NAMALWA (cell line): Measurements from ENCODE around the gene MGAT5.

ENCODE experiments used
- DNase-seq: peaks from one replicate; pipeline ENCODE4 v3.0.0-alpha.2; 2015; ENCODE audit warnings: low spot score

The MGAT5 gene

DNA sequence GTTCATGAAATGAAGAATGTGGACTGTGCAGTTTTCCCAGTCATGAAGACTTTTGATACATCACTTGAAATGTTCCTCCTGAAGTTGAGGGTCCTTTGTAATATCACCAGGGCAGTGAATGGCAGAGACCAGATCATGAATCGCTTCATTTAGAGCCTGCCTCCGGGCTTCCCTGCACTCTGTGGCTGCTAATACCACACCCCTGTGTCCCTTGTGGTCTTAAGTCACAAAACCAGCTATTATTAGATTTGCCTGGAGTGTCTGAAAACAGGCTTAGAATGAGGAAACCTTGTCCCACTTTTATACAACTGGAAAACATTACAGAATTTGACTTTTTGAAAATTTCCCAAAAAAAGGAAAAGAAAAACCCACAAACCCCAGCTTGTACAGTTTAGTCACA, 147.9 kb downstream of the MGAT5 start:
- DNase-seq: no peak

DNA sequence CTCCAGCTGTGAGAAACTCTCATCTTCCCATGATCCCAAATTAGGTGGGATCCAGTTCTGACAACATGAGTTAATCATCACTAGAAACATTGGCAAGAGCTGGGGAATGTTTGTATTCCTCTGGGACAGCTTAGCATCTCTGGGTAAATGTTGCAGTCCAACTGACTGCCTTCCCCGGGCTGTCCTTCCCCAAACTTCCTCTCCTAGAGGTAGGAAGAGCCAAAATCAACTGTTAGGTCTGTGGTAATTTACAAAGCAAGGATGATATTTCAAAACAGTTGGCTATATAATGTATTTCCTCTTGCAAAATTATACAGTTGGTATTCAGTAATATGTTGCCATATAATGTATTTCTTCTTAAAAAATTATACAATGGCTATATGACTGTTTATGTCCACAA, 148.5 kb downstream of the MGAT5 start:
- DNase-seq: no peak

DNA sequence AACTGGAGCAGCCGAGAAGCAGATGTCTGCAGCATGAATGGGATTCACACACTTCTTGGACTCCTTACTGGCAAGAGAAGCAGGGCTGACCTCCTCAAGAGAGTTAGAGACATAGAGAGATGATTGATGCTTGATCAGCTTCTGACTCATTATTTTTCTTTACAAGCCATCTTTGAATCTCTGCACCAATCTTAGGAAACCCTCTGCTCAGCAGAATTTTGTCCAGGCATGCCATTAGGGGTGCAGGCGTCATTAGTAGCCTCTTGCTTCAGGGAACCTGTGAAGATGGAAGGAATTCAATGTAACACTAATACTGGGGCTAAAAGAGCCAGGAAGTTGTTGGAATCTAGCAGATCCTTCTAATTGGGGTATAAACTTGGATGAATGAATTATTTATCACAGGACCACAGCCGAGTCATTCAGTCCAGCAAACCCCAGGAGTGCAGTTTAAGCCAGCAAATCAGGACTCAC, 151.8 kb downstream of the MGAT5 start:
- no peak for DNase-seq

DNA sequence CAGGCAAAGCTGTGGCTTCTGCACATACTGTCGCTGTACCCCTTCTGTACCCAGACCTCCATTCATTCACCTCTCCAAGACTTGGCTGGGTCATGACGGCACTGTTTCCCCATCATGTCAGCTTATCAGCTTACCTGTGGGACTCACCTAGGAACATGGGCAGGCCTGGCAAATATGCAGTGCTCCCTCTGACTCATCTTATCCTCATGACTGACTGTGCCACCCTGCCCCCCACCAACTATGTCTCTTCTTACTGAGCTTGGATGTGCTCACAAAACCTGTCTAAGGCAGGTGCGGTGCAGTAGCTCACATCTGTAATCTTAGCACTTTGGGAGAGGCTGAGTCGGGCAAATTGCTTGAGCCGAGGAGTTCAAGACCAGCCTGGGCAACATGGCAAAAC, 152.4 kb downstream of the MGAT5 start:
- DNase-seq: no peak

DNA sequence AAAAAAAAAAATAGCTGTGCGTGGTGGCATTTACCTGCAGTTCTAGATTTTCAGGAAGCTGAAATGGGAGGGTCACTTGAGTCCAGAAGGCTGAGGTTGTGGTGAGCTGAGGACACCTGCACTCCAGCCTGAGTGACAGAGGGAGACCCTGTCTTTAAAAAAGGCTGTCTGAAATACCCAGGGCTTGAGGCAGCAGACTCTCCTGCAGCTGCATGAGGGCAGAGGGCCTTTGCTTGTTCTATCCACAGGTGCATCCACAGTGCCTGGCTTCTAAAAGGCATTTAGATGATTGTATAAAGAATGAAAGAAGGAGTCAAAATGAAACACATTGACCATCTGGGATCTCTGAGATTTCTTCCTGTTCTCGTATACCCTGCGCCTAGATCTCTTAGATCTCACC, 152.9 kb downstream of the MGAT5 start:
- peak; percentile 24 for DNase-seq

DNA sequence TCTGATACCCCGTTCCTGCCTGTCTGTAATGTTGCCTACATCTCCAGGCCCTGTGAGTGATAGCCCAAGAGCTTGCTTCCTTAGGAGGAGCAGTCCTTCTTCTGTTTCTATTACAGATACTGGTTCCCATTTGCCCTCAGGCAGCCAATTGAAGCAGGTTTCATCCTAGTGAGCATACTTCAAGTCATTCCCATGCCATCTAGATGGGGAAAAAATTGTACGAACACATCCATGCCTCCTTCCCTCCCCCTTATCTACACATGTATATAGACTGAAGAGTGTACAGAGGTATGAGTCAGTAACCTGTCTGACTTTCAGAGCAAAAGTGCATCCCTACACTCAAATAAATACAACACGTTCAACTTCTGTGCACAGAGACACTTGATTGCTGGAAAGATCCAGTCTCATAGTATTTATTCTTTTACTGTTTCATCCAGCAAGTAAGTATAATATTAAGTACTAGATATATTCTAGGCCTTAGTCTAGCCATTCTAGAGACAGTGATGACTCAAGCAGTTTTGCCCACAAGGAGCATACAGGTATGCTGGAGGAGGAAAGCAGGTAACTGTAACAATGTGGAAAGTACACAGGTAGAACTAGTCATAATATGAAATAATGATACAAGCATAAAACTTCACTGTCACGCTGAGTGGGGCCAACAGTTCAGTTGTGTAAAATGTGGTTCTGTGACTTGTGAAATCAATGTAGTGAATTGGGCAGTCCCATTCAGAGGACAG, 153.4 kb downstream of the MGAT5 start:
- DNase-seq: no peak

DNA sequence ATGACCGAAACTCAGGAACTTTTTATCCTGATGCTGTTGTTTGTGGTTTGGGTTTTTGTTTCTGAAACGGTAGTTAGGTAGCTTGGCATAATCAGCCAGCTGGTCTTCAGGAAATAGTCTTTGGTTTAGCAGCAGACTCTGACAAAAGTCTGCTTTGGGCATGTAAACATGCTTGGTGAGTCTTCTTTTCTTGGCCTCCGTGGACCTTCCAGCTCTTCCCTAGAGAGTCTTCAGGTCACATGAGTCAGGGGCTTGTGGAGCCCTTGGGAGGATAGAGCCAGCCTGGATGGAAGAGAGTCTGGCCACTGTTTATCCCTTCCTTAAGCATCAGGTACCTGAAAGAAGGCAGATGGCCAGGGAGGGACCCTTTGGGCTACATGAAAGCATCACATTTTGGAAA, 154.5 kb downstream of the MGAT5 start:
- DNase-seq: peak; percentile 10

DNA sequence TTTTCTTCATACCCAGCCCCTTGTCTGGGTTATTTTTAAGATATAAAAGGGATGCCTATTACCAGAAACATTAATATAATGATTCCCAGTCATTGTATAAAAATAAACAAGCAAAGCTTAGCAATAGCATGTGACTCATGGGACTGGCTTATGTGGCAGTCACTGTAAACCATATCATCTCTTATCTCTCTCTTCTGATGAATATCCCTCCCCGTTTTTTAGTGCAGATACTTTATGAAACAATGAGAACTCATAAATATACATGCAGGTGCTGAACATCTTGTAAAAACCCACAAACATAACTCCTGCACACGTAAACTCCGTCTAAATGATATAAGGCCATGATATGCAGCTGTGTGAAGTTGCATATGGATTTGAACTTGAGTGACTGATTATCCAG, 154.9 kb downstream of the MGAT5 start:
- no peak for DNase-seq

DNA sequence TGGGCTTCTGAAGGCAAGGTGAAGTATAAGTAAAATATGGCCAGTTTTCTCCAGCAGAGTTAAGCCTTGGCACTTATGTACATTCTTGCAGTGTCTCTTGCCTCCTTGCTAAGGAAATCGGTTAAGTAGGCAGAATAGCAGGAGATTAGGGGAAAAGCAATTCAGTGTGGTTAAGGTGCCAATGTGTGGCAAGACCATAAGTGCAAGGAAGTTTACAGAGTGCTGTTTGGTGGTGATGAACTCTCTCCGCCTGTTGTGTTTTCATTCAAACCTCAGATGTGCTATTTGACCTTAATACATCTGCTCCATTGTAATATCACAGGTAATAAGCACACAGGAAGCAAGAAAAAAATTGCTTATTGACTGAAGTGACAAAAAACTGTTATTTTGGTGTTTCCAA, 156.1 kb downstream of the MGAT5 start:
- no peak for DNase-seq

DNA sequence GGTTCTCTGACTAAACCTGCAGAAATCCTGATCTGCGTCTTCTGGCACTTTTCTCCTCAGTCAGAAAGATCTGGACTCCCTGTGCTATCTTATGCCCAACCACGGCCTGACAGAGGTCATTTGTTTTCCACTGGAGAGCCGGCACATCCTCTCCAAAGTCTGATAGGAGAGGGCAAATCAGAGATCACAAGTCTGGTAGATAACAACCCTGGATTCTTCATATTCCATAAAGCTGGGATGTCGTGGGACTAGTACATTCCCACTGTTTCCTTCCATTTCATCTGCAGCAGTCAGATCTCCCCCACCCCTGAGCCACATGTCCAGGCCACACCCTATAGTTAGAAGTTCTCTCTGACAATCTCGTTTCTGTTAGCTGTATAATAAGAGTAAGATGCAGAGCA, 157.0 kb downstream of the MGAT5 start:
- no peak for DNase-seq

DNA sequence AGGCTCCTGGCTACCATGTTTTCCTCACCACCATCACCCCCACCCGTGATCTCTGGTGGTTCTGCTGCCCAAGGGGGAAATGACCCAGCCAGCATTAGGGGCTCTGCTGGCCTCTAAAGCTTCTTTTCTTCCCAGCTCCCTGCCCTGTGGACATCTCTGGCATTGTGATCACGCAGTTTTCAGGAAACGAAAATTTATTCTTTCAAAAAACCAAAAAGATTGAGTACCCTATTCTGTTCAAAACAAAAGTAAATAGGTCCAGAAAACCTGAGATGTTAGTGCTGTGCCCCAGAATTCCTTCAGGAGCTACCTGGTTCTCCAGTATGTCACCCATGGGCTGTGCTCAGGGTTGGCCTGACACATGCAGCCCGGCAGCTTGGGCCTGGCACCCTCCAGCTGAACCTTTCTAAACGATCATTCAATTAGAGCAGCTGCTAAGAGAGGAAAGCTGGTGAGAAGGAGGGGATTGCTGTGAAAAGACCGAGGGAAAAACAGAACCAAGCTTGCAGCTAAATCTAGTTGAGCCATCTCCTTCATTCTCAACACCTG, 157.5 kb downstream of the MGAT5 start:
- no peak for DNase-seq

DNA sequence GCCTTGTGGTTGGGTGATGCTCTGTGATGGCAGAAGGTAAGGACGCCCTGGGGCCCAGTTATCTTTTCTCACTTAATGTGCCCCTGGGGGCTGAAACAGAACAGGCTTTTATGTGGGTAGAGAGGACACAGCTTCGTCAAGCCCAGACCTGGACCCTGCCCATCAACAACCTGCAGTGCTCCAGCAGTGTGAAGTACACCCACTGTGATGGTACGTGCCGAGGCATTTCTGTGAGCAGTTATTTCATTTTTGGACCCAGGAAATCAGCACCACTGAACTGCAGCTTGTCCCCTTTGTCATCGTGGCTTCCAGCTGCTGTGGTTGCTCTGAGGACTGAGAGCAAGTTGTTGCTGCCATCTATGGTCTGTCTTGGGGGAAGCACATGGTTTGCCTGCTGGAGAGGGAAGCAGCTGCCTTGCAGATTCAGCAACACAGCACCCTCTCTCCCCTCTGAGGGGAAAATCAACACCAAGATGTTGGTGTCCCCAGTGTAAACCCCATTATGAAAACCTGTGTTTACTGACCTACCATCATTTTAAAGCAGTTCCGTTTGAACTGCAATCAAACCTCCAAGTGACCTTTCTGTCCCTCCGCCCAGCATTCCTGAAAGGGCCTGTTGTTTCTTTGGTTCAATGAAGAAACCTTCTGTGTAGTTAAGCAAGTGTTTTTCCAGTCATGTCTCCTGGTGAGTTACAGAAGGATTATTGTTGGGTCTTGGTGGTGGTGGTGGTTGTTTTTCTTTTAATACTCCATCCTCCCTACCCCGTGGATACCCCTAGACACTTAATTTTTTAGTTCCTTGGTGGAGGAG, 158.2 kb downstream of the MGAT5 start:
- peak; percentile 95 for DNase-seq

DNA sequence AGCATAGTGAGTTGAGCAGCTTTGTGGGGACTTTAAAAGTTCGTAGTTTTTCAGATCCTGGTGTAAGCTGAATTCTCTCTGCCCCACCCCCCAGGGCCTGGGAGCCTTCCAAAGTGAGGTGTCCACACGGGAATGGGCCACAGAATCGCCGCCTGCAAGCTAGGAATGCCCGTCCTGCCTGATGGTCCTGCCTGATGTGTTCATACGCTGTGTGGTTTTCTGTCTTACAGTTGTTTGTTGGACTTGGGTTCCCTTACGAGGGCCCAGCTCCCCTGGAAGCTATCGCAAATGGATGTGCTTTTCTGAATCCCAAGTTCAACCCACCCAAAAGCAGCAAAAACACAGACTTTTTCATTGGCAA, 158.7 kb downstream of the MGAT5 start:
- DNase-seq: no peak

DNA sequence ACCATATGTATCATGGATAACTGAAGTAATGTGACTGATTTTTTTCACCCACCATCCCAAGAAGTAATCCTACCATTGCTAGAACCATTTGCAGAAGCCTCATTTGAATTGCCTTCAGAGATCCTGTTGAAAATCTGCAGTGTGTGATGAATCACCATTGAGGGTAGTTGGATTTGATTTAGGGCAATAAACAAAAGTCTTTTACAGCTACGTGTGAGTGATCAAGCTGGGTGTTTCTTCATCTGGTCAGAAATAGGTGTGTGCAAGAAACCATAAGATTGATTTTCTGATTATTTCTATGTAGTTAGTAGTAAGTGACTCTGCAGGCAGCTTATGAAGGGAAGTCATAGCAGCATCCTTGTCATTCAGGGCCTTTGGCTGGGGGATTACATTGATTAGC, 159.6 kb downstream of the MGAT5 start:
- DNase-seq: no peak

DNA sequence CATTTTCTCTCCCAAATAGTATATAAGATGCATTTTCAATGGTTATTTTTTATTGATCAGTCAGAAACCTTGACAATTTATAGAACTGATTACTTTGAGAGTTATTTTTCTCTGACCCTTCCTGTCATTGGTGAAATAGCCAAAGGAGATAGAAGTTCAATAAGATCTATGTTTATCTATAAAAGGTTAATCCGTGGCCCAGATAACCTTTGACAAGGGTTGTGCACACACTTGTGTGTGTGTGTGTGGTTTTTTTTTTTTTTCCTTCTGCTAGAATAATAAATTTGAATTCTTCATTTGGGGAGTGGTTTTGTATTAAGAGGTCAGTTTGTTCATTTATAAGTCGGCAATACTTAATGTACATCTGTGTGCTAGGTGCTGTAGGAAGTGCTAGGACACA, 160.0 kb downstream of the MGAT5 start:
- no peak for DNase-seq

DNA sequence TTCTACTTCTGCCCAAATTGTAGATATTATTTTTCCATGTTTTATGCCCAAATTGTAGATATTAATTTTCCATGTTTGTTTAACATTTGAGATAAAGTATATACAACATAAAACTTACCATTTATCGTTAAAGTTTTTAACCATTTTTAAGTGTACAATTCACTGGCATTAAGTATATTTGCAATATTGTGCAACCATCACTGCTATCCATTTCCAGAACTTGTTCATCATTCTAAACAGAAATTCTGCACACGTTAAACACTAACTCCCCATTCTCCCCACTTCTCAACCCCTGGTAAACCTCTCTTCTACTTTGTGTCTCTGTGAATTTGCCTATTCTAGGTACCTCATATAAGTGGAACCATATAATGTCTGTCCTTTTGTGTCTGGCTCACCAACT, 162.1 kb downstream of the MGAT5 start:
- DNase-seq: no peak

DNA sequence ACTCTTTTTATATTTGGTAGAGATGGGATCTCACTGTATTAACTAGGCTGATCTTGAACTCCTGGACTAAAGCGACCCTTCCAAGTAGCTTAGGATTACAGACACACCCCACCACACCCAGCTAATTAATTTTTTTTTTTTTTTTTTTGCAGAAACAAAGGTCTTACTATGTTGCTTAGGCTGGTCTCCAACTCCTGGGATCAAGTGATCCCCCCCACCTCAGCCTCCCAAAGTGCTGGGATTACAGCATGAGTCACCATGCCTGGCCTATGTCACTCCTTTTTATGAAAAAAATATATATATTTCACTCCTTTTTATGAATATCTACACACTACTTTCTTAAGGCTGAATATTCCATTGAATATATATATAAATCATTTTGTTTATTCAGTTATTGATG, 162.8 kb downstream of the MGAT5 start:
- DNase-seq: no peak

DNA sequence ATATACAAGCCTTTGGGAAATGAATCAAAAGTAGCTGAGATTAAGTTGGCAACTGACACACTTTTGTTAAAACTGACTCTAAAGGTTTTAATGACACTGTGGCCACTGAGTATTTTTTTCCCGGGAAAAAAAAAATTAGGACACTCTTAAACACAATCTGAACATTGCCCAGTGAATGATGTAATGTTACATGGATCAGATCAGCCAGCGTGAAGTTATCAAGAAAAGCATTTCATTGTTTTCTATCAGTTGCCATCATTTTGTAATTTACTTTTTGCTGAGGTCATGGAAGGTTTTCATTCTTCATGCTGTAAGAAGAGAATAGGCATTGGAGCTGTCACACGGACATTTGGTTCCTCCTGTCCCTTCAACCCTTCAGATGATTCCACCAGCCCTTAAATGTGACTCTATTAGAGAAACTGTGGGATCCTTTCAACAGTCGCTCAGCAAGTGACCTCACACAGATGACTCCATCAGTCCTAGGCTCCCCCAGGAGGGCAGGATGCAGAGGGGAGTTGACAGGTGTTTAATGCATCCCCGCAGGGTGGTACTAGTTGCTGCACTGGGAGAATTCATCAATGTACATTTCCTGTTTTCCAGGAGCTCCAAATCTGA, 164.2 kb downstream of the MGAT5 start:
- DNase-seq: no peak

DNA sequence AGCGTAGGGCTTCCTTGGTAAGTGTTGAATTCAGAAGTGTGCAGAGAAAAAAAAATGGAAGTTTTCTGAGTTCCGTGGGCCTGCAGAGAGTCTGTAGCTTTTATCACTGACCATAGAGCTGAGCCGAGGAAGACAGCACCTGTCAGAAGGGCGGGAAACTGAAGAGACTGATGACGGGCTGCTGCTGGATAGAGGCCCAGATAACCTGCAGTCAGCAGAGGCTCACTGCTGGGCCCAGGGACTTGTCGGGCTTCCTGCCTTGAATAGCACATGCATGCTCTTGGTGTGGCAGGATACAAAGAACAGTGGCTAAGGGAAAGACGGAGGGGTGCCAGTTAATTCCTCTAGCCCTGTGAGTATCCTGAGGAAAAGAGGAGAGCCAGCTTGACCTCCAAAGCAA, 166.4 kb downstream of the MGAT5 start:
- DNase-seq: no peak

DNA sequence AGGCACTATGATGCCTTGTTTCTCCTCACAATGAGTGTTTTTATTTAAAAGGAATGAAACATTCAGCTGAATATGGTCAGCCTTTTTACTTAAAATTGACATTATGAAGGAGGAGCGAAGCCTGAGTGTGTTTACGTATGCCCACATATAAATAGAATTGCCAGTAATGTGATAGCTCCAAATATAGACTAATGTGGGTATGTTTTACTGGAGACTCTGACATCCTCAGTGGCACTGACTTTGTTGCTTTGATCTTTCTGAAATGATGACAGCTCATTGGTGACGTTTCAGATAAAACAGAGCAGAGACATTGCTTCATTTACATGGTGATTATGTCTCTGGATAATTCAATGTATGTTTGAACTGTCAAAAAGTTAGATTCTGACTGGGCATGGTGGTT, 167.0 kb downstream of the MGAT5 start:
- no peak for DNase-seq

DNA sequence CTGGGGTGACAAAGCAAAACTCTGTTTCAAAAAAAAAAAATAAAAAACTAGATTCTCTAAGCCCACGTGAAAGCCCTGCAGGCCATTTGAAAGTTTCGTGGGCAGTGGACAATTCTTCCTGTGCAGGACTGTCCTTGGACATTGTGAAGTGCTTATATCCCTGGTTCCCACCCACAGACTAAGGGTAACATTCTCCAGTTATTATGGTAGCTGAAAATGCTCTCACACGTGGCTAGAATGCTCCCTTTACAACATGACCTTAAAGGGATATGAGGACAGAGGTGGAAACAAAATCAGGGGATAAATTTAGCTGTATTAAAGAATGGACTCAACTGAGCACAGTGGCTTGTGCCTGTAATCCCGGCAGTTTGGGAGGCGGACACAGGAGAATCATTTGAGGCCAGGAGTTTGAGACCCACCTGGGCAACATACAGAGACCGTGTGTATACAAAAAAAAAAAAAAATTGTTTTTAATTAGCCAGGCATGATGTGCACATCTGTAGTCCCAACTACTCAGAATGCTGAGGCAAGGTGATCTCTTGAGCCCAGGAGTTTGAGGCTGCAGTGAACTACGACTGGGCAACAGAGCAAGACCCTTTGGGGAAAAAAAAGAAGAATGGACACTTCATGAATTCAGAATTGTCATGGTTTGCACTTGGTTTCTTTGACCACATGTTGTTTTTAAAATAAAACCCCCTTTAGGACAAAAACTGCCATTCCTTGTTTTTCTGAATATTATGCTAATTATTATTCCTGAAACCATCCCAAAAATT, 167.9 kb downstream of the MGAT5 start:
- no peak for DNase-seq
